DOHH2 (cell line): ENCODE measurements around the gene MRI1.
"Not testable (repeated sequence)": the region's sequence is repeated elsewhere in the genome, so short reads cannot be mapped to it uniquely, and the experiment has no call there.

Experiments
- H3F3A ChIP-seq: fragments of 200-600 bp; sonication (generic), shearing (Covaris generic); 2 replicates; pipeline ENCODE4 v1.6.0; 2016; ENCODE audit warnings: antibody characterized with exemption, mild to moderate bottlenecking; ENCODE audit not compliant: control insufficient read depth, insufficient read depth
- H3K27ac ChIP-seq: fragments of 200-600 bp; sonication (generic); 2 replicates; pipeline ENCODE4 v1.5.1; 2014; ENCODE audit warnings: low read depth, mild to moderate bottlenecking, low read length, moderate library complexity
- H3K27me3 ChIP-seq: fragments of 200-600 bp; sonication (generic); 2 replicates; pipeline ENCODE4 v1.6.1; 2014; ENCODE audit warnings: mild to moderate bottlenecking, low read length, mixed read lengths; ENCODE audit not compliant: control insufficient read depth
- H3K36me3 ChIP-seq: fragments of 200-600 bp; sonication (generic); 2 replicates; pipeline ENCODE4 v1.6.1; 2014; ENCODE audit warnings: mild to moderate bottlenecking, low read length, moderate library complexity, mixed read lengths; ENCODE audit not compliant: control insufficient read depth
- H3K4me1 ChIP-seq: fragments of 200-600 bp; sonication (generic); 2 replicates; pipeline ENCODE4 v1.6.1; 2014; ENCODE audit warnings: mild to moderate bottlenecking, low read length, mixed read lengths; ENCODE audit not compliant: control insufficient read depth
- H3K4me2 ChIP-seq: fragments of 200-600 bp; sonication (generic); 2 replicates; pipeline ENCODE4 v1.6.0; 2014; ENCODE audit warnings: mild to moderate bottlenecking, low read length, moderate library complexity
- H3K4me3 ChIP-seq: fragments of 200-600 bp; sonication (generic); 2 replicates; pipeline ENCODE4 v1.5.1; 2014; ENCODE audit warnings: mild to moderate bottlenecking, low read length, mixed read lengths
- H3K79me2 ChIP-seq: fragments of 200-600 bp; sonication (generic); 2 replicates; pipeline ENCODE4 v1.6.1; 2014; ENCODE audit warnings: mild to moderate bottlenecking, low read length, mixed read lengths; ENCODE audit not compliant: control insufficient read depth
- H3K9me2 ChIP-seq: fragments of 200-600 bp; sonication (generic); replicated peaks from 2 replicates; pipeline ENCODE4 v1.6.1; 2014; ENCODE audit warnings: mild to moderate bottlenecking, low read length, mixed read lengths; ENCODE audit not compliant: control insufficient read depth
- H3K9me3 ChIP-seq: fragments of 200-600 bp; sonication (generic); 2 replicates; pipeline ENCODE4 v1.6.1; 2014; ENCODE audit warnings: antibody characterized with exemption, low read length, mixed read lengths; ENCODE audit not compliant: control insufficient read depth, insufficient read depth
- H4K20me1 ChIP-seq: fragments of 200-600 bp; sonication (generic); 2 replicates; pipeline ENCODE4 v1.6.0; 2014; ENCODE audit warnings: low read depth, mild to moderate bottlenecking, antibody characterized with exemption, low read length, moderate library complexity; ENCODE audit not compliant: control insufficient read depth, insufficient read depth
- CTCF ChIP-seq: fragments of 200-600 bp; sonication (generic); IDR thresholded peaks from one replicate; pipeline ENCODE4 v1.5.1; 2014; ENCODE audit warnings: antibody characterized with exemption, mild to moderate bottlenecking, low read depth, low read length; ENCODE audit not compliant: poor library complexity, severe bottlenecking
- EZH2phosphoT487 ChIP-seq: fragments of 200-600 bp; sonication (generic); IDR thresholded peaks from 2 replicates; pipeline ENCODE4 v1.6.1; 2017; ENCODE audit warnings: borderline replicate concordance, mild to moderate bottlenecking, antibody characterized with exemption, low read length, moderate library complexity, mixed read lengths

Gene MRI1

GRCh38 chr19:13751436-13751835, 12.9 kb upstream of the MRI1 start:
- no peak overlapping the region for H3K4me2 ChIP-seq
- H3K27me3 ChIP-seq = no peaks in the 10 kb centered on the region
- peaks cover 33% of the 10 kb centered on the region for H3K36me3 ChIP-seq
- H3K9me3 ChIP-seq = no peaks in the 10 kb centered on the region; the same call in 1 of the 2 replicates
- H3K4me1 ChIP-seq = peaks cover 18% of the 10 kb centered on the region
- H3F3A ChIP-seq = no peaks in the 10 kb centered on the region
- no peak overlapping the region for H3K4me3 ChIP-seq
- H4K20me1 ChIP-seq = no peaks in the 10 kb centered on the region
- H3K9me2 ChIP-seq = no peaks in the 10 kb centered on the region
- H3K79me2 ChIP-seq = peaks cover 26% of the 10 kb centered on the region
- TF ChIP-seq CTCF = no peak
- TF ChIP-seq EZH2phosphoT487 = no peak
- H3K27ac ChIP-seq = no peak overlapping the region

- H3K27me3 ChIP-seq, H3K27ac ChIP-seq, H3K9me2 ChIP-seq, H3K4me3 ChIP-seq, H3K4me2 ChIP-seq, H3F3A ChIP-seq, H3K9me3 ChIP-seq, H4K20me1 ChIP-seq, H3K4me1 ChIP-seq: not testable (repeated sequence)
- peaks cover 49% of the 10 kb centered on the region for H3K36me3 ChIP-seq
- peaks cover 18% of the 10 kb centered on the region for H3K79me2 ChIP-seq
These were observed 10.7 kb upstream of the MRI1 start for GRCh38 chr19:13753622-13754021.

- Histone ChIP-seq H3K79me2 (no peaks in the 10 kb centered on the region), H3K9me3 (no peaks in the 10 kb centered on the region), H3K36me3 (peaks cover 58% of the 10 kb centered on the region), H3K4me1 (no peaks in the 10 kb centered on the region), H4K20me1 (no peaks in the 10 kb centered on the region), H3K4me2 (no peak overlapping the region), H3K9me2 (no peaks in the 10 kb centered on the region), H3F3A (no peaks in the 10 kb centered on the region), H3K4me3 (no peak overlapping the region), H3K27ac (no peak overlapping the region), H3K27me3 (no peaks in the 10 kb centered on the region)
- TF ChIP-seq CTCF (no peak), EZH2phosphoT487 (no peak)
These were observed 8.1 kb upstream of the MRI1 start for GRCh38 chr19:13756210-13756609.

- Histone ChIP-seq H3F3A (no peaks in the 10 kb centered on the region), H3K4me2 (no peak overlapping the region), H3K79me2 (no peaks in the 10 kb centered on the region), H3K36me3 (peaks cover 56% of the 10 kb centered on the region), H3K4me3 (no peak overlapping the region), H3K9me3 (no peaks in the 10 kb centered on the region), H3K9me2 (no peaks in the 10 kb centered on the region), H4K20me1 (no peaks in the 10 kb centered on the region), H3K27ac (no peak overlapping the region), H3K4me1 (no peaks in the 10 kb centered on the region), H3K27me3 (no peaks in the 10 kb centered on the region)
- TF ChIP-seq CTCF = no peak
- no peak for TF ChIP-seq EZH2phosphoT487
These were observed 6.2 kb upstream of the MRI1 start for GRCh38 chr19:13757805-13758772.
